CD4-positive, alpha-beta T cell (primary cell): Measurements from ENCODE around the gene SMYD3. TPM values are rescaled to one million over a fixed set of nuclear protein-coding genes. Genes with fewer than 3 reads are reported as not detected.

Experiments
- ATAC-seq: fragments of 200-7000 bp; cut with Tn5 transposase; one replicate; pipeline ENCODE4 v1.10.0; 2022; ENCODE audit warnings: mild to moderate bottlenecking; ENCODE audit not compliant: poor library complexity
- CTCF ChIA-PET: fragments of 350-600 bp; sonication (Branson Sonifier 250); formaldehyde crosslinking; loops from one replicate; lab custom pipeline; 2021; ENCODE audit warnings: antibody characterized with exemption, inconsistent platforms; lab: Charles Lee
- POLR2A ChIA-PET: fragments of 350-600 bp; sonication (Branson Sonifier 250); formaldehyde crosslinking; loops from one replicate; lab custom pipeline; 2021; ENCODE audit warnings: antibody characterized with exemption, inconsistent platforms; lab: Charles Lee
- DNase-seq, 14 experiments: peaks; one replicate each; pipeline ENCODE4 v3.0.0-alpha.2; 2013 to 2020; ENCODE audit warnings: mixed read lengths in 2 of 14
- H3K27ac ChIP-seq, 2 donors: one replicate each; pipeline versions ENCODE4 v1.5.1 to v1.7.0; 2013; ENCODE audit warnings: low read length in 2 of 2, low read depth in 1 of 2, mild to moderate bottlenecking in 1 of 2
- H3K27me3 ChIP-seq, 2 experiments: 1 replicate in 1 of 2; 2 replicates in 1 of 2; pipeline versions ENCODE4 v1.6.1 to v1.7.0; 2013; ENCODE audit warnings: low read length in 2 of 2, control low read depth in 1 of 2, mild to moderate bottlenecking in 1 of 2, moderate library complexity in 1 of 2; ENCODE audit not compliant: insufficient read depth in 2 of 2, control insufficient read depth in 1 of 2
- H3K36me3 ChIP-seq: one replicate; pipeline ENCODE4 v1.6.1; 2013; ENCODE audit warnings: low read length, control low read depth; ENCODE audit not compliant: insufficient read depth
- H3K4me1 ChIP-seq: one replicate; pipeline ENCODE4 v1.6.1; 2013; ENCODE audit warnings: low read length, control low read depth; ENCODE audit not compliant: insufficient read depth
- H3K4me3 ChIP-seq: one replicate; pipeline ENCODE4 v1.5.1; 2013; ENCODE audit warnings: mild to moderate bottlenecking, low read length, moderate library complexity
- H3K9me3 ChIP-seq, 2 experiments: 1 replicate in 1 of 2; 2 replicates in 1 of 2; pipeline versions ENCODE4 v1.6.1 to v1.7.0; 2013; ENCODE audit warnings: low read length in 2 of 2, mild to moderate bottlenecking in 2 of 2, control low read depth in 1 of 2, moderate library complexity in 1 of 2; ENCODE audit not compliant: control insufficient read depth in 1 of 2, insufficient read depth in 1 of 2
- H3K27ac Mint-ChIP-seq: one replicate; pipeline ENCODE4 v1.8.0; 2020; ENCODE audit warnings: mixed read lengths
- H3K27me3 Mint-ChIP-seq: one replicate; pipeline ENCODE4 v1.8.0; 2021; ENCODE audit warnings: mixed read lengths
- H3K36me3 Mint-ChIP-seq: one replicate; pipeline ENCODE4 v1.8.0; 2021; ENCODE audit warnings: low read depth, mixed read lengths
- H3K4me1 Mint-ChIP-seq: one replicate; pipeline ENCODE4 v1.8.0; 2021; ENCODE audit warnings: low read depth, mixed read lengths
- H3K4me3 Mint-ChIP-seq: one replicate; pipeline ENCODE4 v1.8.0; 2020; ENCODE audit warnings: mild to moderate bottlenecking, mixed read lengths
- H3K9me3 Mint-ChIP-seq: one replicate; pipeline ENCODE4 v1.8.0; 2020; ENCODE audit warnings: mixed read lengths
- intact Hi-C, 2 experiments: fragments of 100-400 bp; cut with DNase I in 1 of 2; cut with micrococcal nuclease in 1 of 2; formaldehyde crosslinking; loops; one replicate each; pipeline versions ENCODE4 v1.15.1 to v1.9.0; 2023 to 2025; cut with DNase I, micrococcal nuclease
- total RNA-seq, 174 experiments: library from RNA in 2 of 174; stranded (reverse) in 2 of 174; gene quantifications; one replicate each; pipeline ENCODE4 v1.2.3 and lab custom pipeline; 2021 to 2026
- TF ChIP-seq, protein P1 (sequence below): fragments of 200-600 bp; IDR thresholded peaks from one replicate; pipeline ENCODE4 v1.8.0; 2022; ENCODE audit warnings: antibody characterized with exemption, mild to moderate bottlenecking

The SMYD3 gene
- total RNA-seq, 2 experiments from 2014 or later, result 18.8 to 19.6 TPM

DNA sequence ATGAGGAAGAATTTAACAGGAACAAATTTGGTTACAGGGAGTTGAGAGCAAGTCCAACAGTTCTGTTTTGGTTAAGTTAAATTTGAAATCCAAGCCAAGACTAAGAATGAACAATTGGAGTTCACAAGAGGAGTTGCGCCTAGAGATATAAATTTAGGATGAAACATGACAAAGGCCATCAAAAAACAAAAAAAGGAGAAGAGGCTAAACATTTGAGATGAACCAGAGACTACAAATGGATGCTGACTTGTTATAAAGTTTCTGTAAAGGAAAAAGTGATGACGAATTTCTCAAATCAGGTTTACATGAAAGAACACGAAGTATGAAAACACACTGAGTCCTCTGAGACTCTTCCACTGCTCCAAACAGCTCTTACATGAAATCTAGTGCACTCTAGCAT lies 575.6 kb downstream of the SMYD3 start:
- TF ChIP-seq, protein P1, sequence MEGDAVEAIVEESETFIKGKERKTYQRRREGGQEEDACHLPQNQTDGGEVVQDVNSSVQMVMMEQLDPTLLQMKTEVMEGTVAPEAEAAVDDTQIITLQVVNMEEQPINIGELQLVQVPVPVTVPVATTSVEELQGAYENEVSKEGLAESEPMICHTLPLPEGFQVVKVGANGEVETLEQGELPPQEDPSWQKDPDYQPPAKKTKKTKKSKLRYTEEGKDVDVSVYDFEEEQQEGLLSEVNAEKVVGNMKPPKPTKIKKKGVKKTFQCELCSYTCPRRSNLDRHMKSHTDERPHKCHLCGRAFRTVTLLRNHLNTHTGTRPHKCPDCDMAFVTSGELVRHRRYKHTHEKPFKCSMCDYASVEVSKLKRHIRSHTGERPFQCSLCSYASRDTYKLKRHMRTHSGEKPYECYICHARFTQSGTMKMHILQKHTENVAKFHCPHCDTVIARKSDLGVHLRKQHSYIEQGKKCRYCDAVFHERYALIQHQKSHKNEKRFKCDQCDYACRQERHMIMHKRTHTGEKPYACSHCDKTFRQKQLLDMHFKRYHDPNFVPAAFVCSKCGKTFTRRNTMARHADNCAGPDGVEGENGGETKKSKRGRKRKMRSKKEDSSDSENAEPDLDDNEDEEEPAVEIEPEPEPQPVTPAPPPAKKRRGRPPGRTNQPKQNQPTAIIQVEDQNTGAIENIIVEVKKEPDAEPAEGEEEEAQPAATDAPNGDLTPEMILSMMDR, result no peak
- ChIA-PET CTCF (no interaction called here), POLR2A (no interaction called here)
- Histone ChIP-seq H3K36me3 (no peaks in the 10 kb centered on the region), H3K9me3 (no peaks in the 10 kb centered on the region), H3K4me1 (no peaks in the 10 kb centered on the region), H3K4me3 (no peak overlapping the region), H3K27me3 (no peaks in the 10 kb centered on the region), H3K27ac (no peak overlapping the region)
- Mint-ChIP-seq H3K36me3 (peaks cover 29% of the 10 kb centered on the region), H3K4me3 (no peak overlapping the region), H3K9me3 (no peaks in the 10 kb centered on the region), H3K27me3 (no peaks in the 10 kb centered on the region), H3K4me1 (no peaks in the 10 kb centered on the region), H3K27ac (no peak overlapping the region)
- intact Hi-C loops, result no loop called here
- no peak for DNase-seq
- ATAC-seq, result no peak

DNA sequence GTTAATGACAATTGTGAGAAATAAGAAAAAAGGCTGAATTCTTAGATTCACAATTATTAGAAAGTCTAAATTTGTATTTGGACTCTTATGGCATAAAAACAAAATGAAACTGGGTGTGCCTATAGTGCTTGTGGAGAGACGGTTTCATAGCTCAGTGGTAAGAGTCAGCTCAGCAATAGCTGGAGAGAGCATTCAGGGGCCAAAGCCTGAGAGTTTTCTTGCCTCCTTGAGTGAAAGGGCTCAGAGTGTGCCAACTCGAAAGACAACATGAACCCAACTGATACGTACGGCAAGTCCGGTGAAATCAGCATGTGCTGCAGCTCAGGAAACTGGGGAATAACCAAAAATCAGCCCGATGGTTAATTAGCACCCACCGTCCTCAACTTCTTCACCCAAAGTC lies 577.9 kb downstream of the SMYD3 start:
- Mint-ChIP-seq H3K27ac (no peak overlapping the region), H3K4me3 (no peak overlapping the region), H3K9me3 (no peaks in the 10 kb centered on the region), H3K36me3 (peaks cover 42% of the 10 kb centered on the region), H3K27me3 (no peaks in the 10 kb centered on the region), H3K4me1 (no peaks in the 10 kb centered on the region)
- Histone ChIP-seq H3K27me3 (no peaks in the 10 kb centered on the region), H3K27ac (no peak overlapping the region), H3K4me1 (no peaks in the 10 kb centered on the region), H3K4me3 (no peak overlapping the region), H3K9me3 (no peaks in the 10 kb centered on the region), H3K36me3 (no peaks in the 10 kb centered on the region)
- CTCF ChIA-PET, result no interaction called here
- no peak for DNase-seq
- TF ChIP-seq, protein P1, result no peak
- POLR2A ChIA-PET, result no interaction called here
- intact Hi-C loops, result no loop called here
- ATAC-seq, result no peak

DNA sequence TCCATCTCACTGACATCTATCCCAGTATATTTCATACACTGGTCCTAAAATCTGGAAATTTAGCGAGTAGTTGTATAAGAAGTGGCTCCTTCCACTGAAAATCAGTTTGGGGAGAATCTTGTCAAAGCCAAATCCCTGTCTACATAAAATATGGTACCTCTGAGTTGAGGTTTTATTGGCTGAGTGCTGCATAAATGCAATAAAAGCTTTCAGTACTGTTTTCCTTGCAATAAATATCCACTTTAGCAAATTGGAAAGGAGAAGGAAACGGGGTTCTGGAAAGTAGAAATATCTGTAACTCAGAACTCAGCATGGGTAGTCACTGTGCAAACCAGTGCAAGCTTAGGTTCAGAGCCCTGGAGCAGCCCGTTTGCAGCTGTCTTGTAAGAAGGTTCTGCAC lies 580.2 kb downstream of the SMYD3 start:
- Mint-ChIP-seq H3K27ac (no peak overlapping the region), H3K4me3 (no peak overlapping the region), H3K4me1 (no peaks in the 10 kb centered on the region), H3K27me3 (no peaks in the 10 kb centered on the region), H3K36me3 (peaks cover 51% of the 10 kb centered on the region), H3K9me3 (no peaks in the 10 kb centered on the region)
- ATAC-seq (no peak), DNase-seq (no peak)
- Histone ChIP-seq H3K9me3 (no peaks in the 10 kb centered on the region), H3K4me3 (no peak overlapping the region), H3K27me3 (no peaks in the 10 kb centered on the region), H3K27ac (no peak overlapping the region), H3K36me3 (no peaks in the 10 kb centered on the region), H3K4me1 (no peaks in the 10 kb centered on the region)
- intact Hi-C loops, result no loop called here
- POLR2A ChIA-PET, result no interaction called here
- TF ChIP-seq, protein P1, result no peak
- CTCF ChIA-PET, result no interaction called here
